SU-DHL-6 (cell line): Measurements from ENCODE around the gene BEST2.

Experiments used
- EZH2phosphoT487 ChIP-seq: fragments of 200-600 bp; sonication (generic), shearing (Covaris generic); conservative IDR thresholded peaks from 2 replicates; pipeline ENCODE4 v1.6.1; 2018; ENCODE audit warnings: mild to moderate bottlenecking, antibody characterized with exemption, low read length, moderate library complexity, mixed read lengths
- TF ChIP-seq, protein P1 (sequence below): fragments of 200-600 bp; sonication (generic); IDR thresholded peaks from one replicate; pipeline ENCODE4 v1.5.1; 2017; ENCODE audit warnings: antibody characterized with exemption, mild to moderate bottlenecking, low read length, moderate library complexity; ENCODE audit not compliant: insufficient read depth, poor library complexity, severe bottlenecking

DNA sequence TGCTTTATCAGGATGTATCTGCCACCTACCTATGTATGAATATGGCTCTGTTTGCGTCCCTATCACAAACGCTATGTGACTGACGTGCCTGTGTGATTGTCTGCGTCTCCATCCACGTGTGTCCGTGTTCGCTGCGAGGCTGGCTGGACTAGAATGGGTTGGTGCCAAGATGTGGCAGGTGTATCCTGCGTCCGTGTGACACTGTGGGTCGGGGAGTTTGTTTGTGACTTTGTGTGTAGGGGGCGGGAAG lies 30.5 kb downstream of the BEST2 start:
- TF ChIP-seq, protein P1, sequence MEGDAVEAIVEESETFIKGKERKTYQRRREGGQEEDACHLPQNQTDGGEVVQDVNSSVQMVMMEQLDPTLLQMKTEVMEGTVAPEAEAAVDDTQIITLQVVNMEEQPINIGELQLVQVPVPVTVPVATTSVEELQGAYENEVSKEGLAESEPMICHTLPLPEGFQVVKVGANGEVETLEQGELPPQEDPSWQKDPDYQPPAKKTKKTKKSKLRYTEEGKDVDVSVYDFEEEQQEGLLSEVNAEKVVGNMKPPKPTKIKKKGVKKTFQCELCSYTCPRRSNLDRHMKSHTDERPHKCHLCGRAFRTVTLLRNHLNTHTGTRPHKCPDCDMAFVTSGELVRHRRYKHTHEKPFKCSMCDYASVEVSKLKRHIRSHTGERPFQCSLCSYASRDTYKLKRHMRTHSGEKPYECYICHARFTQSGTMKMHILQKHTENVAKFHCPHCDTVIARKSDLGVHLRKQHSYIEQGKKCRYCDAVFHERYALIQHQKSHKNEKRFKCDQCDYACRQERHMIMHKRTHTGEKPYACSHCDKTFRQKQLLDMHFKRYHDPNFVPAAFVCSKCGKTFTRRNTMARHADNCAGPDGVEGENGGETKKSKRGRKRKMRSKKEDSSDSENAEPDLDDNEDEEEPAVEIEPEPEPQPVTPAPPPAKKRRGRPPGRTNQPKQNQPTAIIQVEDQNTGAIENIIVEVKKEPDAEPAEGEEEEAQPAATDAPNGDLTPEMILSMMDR = no peak
- TF ChIP-seq EZH2phosphoT487 = no peak
